HL-60 (cell line): Measurements from ENCODE around the gene IZUMO4.
A peak's percentile ranks its signal among the peaks of the same experiment; 100 is the strongest.

Experiments used
- DNase-seq, 2 experiments: peaks; one replicate each; pipeline ENCODE4 v3.0.0-alpha.2; 2010 to 2020; ENCODE audit warnings: low read depth in 1 of 2, low spot score in 1 of 2
- H3K27ac ChIP-seq: fragments of 250-450 bp; sonication (Bioruptor Pico); replicated peaks from 2 replicates; pipeline ENCODE4 v1.5.1; 2020; ENCODE audit warnings: mild to moderate bottlenecking, moderate library complexity
- H3K27me3 ChIP-seq: fragments of 250-450 bp; sonication (Bioruptor Pico); 2 replicates; pipeline ENCODE4 v1.5.1; 2021; ENCODE audit warnings: mild to moderate bottlenecking, moderate library complexity; ENCODE audit not compliant: insufficient read depth, poor library complexity, severe bottlenecking
- H3K4me3 ChIP-seq: replicated peaks from 2 replicates; pipeline ENCODE4 v1.5.1; 2011; ENCODE audit warnings: mild to moderate bottlenecking, control low read depth, low read length; ENCODE audit not compliant: insufficient read depth
- GABPA ChIP-seq: IDR thresholded peaks from 2 replicates; pipeline ENCODE4 v1.6.1; 2012; ENCODE audit warnings: low read depth
- POLR2AphosphoS5 ChIP-seq: IDR thresholded peaks from 2 replicates; pipeline ENCODE4 v1.6.1; 2012; ENCODE audit warnings: low read depth
- SPI1 ChIP-seq: IDR thresholded peaks from 2 replicates; pipeline ENCODE4 v1.6.1; 2012; ENCODE audit warnings: low read depth, mild to moderate bottlenecking, borderline replicate concordance
- TF ChIP-seq, protein P1 (sequence below): IDR thresholded peaks from 2 replicates; pipeline ENCODE4 v1.6.1; 2012; ENCODE audit warnings: low read depth; ENCODE audit not compliant: insufficient replicate concordance
- TF ChIP-seq, protein P2 (sequence below): IDR thresholded peaks from one replicate; pipeline ENCODE4 v1.5.1; 2011; ENCODE audit warnings: low read length, control low read depth, inconsistent platforms; ENCODE audit not compliant: insufficient read depth

Gene IZUMO4

DNA sequence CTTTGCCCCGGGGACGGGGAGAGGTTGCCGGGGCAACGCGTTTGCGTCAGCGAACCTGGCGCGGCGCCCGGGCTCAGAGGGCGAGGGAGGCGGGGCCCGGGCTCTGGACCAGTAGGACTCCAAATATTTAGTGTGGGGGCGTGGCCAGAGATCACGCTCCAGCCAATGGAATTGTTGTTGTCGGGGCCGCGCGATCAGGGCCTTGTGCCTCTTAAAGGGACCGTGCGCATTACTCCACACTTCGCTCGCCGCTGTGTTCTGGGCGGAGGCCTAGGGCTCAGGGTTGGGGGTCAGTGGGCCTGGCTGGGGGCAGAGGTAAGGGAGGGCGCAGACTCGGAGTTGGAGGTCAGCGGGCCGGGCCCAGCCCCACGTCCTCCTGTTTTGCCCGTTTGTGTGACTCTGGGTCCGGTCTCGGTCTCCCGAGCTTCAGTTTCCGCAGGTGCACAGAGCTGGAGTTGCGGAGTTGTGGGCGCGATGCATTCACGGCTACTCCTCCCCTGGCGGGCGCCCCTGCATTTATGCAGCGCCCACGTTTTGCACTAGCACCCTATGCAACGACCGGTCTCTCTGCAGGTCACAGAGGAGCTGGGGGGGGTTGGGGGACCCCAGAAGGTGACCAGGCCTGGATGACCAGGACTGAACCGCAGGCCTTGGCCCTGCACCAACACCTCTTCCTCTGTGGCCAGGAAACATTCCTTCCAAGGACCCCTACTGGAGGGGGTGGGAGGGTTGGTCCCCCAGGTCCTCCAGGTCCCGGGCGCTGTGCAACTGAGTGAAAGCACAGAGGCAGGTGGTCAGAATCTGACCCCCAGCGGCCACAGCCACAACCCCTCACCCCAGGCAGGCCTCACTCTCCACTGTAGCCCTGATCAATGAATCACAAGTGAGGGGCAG lies 35.0 kb upstream of the IZUMO4 start:
- TF ChIP-seq, protein P1, sequence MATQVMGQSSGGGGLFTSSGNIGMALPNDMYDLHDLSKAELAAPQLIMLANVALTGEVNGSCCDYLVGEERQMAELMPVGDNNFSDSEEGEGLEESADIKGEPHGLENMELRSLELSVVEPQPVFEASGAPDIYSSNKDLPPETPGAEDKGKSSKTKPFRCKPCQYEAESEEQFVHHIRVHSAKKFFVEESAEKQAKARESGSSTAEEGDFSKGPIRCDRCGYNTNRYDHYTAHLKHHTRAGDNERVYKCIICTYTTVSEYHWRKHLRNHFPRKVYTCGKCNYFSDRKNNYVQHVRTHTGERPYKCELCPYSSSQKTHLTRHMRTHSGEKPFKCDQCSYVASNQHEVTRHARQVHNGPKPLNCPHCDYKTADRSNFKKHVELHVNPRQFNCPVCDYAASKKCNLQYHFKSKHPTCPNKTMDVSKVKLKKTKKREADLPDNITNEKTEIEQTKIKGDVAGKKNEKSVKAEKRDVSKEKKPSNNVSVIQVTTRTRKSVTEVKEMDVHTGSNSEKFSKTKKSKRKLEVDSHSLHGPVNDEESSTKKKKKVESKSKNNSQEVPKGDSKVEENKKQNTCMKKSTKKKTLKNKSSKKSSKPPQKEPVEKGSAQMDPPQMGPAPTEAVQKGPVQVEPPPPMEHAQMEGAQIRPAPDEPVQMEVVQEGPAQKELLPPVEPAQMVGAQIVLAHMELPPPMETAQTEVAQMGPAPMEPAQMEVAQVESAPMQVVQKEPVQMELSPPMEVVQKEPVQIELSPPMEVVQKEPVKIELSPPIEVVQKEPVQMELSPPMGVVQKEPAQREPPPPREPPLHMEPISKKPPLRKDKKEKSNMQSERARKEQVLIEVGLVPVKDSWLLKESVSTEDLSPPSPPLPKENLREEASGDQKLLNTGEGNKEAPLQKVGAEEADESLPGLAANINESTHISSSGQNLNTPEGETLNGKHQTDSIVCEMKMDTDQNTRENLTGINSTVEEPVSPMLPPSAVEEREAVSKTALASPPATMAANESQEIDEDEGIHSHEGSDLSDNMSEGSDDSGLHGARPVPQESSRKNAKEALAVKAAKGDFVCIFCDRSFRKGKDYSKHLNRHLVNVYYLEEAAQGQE, result peak; percentile 27
- TF ChIP-seq POLR2AphosphoS5, result peak; percentile 65; the same call in 1 of the 2 replicates
- TF ChIP-seq SPI1, result no peak
- Histone ChIP-seq H3K27ac (peak overlapping the region; percentile 93), H3K27me3 (no peaks in the 10 kb centered on the region), H3K4me3 (peak overlapping the region; percentile 54)
- DNase-seq, result peak; percentile 98 to 99

DNA sequence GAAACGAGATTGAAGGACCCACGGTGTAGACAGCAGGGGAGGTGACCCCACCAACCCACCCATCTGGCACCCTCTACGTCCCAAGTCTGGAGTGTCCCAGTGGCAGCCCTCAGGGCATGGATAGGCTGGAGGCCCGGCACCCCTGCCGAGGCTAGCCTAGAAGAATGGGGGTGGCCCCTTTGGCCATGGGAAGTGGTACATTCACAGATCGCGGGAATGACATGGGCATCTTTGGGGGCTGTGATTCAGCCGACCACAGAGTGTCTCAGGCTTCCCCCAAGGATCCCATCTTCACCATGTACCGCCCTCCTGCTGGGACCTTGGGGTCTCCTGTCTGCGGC lies 34.4 kb upstream of the IZUMO4 start:
- H3K4me3 ChIP-seq, result peak overlapping the region; percentile 51
- TF ChIP-seq SPI1 (no peak), POLR2AphosphoS5 (no peak), GABPA (no peak)
- TF ChIP-seq, protein P1, result no peak
- TF ChIP-seq, protein P2, sequence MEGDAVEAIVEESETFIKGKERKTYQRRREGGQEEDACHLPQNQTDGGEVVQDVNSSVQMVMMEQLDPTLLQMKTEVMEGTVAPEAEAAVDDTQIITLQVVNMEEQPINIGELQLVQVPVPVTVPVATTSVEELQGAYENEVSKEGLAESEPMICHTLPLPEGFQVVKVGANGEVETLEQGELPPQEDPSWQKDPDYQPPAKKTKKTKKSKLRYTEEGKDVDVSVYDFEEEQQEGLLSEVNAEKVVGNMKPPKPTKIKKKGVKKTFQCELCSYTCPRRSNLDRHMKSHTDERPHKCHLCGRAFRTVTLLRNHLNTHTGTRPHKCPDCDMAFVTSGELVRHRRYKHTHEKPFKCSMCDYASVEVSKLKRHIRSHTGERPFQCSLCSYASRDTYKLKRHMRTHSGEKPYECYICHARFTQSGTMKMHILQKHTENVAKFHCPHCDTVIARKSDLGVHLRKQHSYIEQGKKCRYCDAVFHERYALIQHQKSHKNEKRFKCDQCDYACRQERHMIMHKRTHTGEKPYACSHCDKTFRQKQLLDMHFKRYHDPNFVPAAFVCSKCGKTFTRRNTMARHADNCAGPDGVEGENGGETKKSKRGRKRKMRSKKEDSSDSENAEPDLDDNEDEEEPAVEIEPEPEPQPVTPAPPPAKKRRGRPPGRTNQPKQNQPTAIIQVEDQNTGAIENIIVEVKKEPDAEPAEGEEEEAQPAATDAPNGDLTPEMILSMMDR, result no peak
- DNase-seq, result no peak
- H3K27me3 ChIP-seq, result no peaks in the 10 kb centered on the region
- H3K27ac ChIP-seq, result peak overlapping the region; percentile 93

DNA sequence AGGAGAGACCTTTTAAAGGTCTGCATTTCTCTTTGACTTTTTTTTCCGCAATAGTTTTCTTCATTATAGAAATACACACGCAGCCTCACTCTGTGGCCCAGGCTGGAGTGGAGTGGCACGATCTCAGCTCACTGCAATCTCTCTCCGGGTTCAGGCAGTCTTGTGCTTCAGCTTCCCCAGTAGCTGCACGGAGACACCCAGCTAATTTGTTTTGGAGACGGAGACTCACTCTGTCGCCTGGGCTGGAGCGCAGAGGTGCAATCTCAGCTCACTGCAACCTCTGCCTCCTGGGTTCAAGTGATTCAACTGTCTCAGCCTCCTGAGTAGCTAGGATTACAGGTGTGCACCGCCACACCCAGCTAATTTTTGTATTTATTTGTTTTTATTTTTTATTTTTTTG lies 33.9 kb upstream of the IZUMO4 start:
- no peak overlapping the region for H3K27ac ChIP-seq

More for the DNA sequence above, 33.9 kb upstream of the IZUMO4 start:
- Histone ChIP-seq H3K27me3 (no peaks in the 10 kb centered on the region), H3K4me3 (no peak overlapping the region)
- no peak for DNase-seq
- TF ChIP-seq, protein P2, result no peak
- TF ChIP-seq GABPA (no peak), SPI1 (no peak), POLR2AphosphoS5 (no peak)
- TF ChIP-seq, protein P1, result no peak
